Fibroblast of skin of left quadriceps (primary cell): ENCODE results near the gene RAB30.

ENCODE experiments used
- DNase-seq, 2 experiments: peaks; one replicate each; pipeline ENCODE4 v3.0.0-alpha.2; 2013; ENCODE audit warnings: low read depth in 2 of 2

The RAB30 gene, protein sequence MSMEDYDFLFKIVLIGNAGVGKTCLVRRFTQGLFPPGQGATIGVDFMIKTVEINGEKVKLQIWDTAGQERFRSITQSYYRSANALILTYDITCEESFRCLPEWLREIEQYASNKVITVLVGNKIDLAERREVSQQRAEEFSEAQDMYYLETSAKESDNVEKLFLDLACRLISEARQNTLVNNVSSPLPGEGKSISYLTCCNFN

DNA sequence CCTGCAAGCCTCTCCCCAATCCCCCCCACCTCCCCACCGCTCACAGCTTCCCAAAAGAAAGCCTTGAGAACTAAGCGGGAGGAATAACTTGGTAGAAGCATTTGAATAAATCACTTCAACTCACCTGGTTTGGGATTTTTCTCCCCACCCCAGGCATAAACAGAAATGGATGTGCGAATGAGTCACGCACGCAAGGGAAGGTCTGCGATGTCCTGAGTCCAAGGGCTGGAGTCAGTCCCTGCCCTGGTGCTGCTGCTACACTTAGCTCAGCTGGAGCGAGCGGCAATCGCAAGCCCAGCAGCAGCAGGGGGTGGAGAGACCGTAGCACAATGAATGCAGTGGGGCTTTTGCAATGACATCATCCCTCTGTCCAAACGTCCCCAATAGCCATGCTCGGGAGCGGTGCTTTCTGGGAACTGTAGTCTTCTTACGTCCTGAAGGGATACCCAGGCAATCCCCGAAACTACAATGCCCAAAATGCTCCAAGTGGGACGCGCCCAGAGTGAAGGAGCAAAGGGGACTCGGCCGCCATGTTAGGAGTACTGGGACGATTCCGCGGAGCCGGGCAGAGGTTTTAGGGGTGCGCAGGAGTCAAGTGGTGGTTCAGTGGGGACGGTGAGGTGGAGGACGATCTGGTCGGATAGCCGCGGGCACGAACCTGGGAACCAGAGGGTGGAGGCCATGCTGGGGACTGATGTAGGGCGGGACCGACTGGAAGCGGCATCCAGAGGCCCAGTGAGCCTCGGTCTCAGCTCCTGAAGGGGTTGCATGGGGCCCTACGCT, at the start of gene RAB30:
Gene RAB30 (minus strand): TSS at position 331 of the 783 bp plus-strand sequence. CDS start 74,581 bp downstream, outside the sequence.
- DNase-seq = peak; percentile 99

DNA sequence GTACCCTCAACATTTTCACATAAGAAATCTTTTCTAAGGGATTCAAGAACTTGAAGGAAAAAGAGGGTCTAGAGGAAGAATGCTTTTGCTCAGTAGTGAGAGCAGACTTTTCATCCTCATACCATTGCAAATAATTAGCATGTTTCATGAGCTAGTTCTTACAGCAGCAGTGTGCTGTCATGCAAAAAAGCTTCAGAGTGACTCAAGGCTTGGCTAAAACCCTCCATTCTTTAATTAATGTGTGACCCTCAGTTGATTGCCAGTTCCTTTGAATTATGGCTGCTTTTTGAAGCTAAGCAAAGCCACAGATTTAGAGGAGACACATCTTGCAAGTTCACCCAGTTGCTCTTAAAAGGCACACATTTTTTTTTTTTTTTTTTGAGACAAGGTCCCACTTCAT, 48.6 kb upstream of the RAB30 start:
- peak in 1 of 2 experiments; percentile 9 for DNase-seq

DNA sequence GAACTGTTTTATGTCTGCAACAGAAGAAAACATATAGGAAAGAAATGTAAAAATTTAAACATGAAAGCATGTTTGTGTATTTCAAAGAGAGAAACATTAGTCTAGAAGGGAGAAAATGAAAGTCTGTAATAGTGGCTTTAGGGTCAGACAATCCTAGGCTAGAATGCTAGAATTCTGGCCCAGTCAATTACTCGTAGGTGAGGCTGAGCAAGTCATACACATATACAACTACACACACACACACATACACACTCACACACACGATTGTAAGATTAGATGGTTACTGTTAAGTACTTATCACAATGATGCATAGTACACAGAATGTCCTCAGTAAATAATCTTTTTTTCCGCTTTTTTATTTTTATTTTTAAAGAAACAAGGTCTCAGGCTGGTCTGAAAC, 47.5 kb upstream of the RAB30 start:
- no peak for DNase-seq

DNA sequence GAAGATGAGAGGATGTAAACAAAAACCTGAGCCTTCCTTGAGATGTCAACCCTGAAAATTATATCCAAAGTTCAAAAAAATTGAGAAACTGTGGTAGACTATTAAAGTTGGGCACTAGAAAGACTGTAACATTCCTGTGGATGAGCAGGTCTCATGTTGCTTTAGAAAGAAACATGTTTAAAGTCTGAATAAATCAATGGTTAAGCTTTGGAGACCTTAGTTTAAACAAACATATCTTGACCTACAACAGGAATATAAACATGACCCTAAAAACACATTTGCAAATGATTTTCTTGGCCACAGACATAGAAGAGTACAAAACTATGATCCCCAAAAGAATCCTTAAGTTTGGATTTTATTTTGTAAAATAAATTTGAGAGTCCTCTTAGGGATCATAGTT, 47.1 kb upstream of the RAB30 start:
- DNase-seq = no peak

DNA sequence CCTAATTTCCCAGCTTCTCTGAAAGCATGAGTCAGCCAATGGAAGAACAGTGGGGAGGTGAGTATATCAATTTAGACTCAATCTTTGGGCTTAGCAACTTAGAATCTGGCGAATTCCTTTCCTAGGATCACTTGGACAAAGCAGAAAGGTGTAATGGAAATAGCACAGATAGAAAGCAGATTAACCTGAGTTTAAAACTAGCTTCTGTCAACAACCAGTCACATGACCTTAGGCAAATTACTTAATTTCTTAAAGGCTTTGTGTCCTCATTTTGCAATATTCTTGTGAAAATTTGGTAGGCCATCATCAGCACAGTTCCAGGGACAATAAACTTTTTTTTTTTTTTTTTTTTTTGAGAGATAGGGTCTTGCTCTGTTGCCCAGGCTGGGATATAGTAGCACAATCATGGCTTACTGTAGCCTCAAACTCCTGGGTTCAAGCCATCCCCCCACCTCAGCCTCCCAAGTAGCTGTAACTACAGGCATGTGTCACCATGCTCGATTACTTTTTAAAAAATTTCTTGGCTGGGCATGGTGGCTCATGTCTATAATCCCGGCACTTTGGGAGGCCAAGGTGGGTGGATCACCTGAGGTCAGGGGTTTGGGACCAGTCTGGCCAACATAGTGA, 44.4 kb upstream of the RAB30 start:
- no peak for DNase-seq

DNA sequence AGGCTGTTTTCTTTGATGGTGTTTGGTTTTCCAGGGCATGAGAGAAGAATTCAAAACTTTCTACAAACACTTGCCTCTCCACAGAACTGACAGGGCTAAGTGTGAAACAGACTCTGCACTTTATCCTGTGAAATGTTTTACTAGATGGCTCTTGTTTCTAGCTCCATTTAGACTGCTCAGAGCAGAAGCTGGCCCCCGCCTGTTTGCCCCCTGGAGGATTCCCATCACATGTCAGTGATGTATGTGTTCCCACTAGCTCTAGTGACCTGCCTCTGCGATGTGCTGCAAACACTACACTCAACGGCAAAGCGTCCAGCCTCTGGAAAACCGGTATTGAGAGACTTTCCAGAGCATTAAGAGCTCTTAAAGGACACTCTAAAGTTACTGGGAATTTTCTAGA, 43.9 kb upstream of the RAB30 start:
- no peak for DNase-seq

DNA sequence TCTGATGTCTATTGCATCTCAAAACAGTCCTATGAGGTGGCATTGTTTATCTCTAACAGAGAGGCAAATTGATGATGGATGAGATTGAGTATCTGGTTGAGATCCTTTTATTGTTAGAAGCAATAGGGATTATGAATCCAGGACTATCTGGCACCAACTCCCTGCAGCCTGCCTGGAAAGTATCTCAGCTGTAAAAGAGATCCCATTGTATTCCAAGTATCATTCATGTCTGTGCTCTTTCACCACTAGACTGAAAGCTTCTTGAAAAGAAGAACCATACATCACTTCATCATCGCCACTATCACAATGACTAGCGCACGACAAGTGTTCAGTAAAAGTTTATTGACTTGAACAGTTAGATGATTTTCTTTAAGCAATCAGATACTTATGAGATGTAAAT, 43.3 kb upstream of the RAB30 start:
- no peak for DNase-seq

DNA sequence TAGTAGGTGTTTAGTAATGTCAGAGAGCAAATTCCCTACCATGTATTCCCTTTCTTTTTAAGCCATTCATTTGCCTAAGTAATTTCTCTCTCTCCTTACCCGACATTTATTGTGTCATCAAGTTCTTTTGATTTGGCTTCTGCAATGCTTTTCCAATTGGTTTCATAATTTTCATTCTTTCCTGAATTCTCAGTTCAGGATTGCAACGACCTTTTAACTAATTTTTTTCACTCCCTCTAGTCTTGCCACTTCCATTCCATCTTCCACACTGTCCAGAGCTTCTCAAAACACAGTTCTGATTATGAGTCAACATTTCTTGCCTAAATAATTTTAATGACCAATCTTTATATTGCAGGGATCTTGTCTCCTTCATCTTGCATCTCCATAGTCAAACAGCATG, 41.2 kb upstream of the RAB30 start:
- DNase-seq = no peak

DNA sequence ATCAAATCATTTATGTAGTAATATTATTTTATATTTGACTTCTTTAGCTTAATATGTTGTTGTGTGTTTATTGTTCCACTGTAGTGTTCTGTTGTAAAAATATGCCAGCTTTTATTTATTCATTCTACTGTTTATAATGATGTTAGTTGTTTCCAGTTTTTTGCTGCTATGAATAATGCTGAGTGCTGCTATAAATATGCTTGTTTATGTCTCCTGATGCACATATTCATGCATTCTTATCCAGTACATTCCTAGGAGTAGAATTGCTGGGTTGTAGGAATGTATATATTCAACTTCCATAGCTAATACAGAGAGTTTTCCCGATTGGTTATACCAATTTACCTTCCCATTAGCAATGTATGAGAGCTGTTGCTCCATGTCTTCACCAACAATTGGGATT, 33.5 kb upstream of the RAB30 start:
- no peak for DNase-seq

DNA sequence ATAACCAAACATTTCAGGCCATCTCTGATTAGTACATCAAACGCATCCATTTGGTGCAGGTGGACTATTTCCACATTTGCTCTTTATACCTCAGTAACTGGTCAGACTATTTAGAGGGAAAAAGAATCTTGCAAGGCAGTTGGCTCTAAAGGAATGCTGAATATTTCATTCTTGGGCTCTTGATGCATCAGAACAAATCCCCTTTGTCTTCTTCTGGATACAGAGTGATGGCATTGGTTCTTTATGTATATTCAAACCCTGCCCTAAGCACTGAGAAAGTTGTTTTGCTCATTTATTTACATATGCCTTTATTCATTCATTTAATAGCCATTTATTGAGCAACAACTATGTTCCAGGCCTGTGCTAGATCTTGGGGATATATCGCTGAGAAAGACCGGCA, 31.1 kb upstream of the RAB30 start:
- DNase-seq = no peak

DNA sequence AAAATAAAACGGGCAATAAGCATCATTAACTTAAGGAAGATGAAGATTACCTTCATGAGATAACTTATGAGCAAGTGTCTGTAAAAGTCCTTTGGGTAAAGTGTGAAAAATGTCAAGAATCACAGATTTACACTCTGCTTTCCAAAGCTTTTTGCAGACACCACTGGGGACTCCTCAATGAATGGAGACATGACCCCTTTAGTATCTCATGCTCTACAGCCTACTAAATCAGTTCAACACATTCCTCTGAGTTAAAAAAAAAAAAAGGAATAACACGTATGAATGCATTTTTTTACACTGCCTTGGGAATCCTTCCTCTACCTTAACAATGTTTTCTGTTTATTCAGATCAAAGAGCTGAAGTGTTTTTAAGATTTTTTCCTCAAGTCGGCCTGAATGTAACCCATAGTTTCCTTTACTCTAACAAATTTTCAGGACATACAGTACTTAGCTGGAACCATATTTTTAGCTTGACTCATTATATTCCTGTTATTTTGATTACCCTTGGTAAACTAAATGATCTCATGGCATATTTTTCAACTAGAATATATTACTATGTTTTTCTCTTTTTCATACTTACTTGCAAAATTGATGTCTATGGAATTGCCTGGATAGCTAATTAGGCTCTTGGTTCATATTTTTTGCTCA, 25.9 kb upstream of the RAB30 start:
- no peak for DNase-seq

DNA sequence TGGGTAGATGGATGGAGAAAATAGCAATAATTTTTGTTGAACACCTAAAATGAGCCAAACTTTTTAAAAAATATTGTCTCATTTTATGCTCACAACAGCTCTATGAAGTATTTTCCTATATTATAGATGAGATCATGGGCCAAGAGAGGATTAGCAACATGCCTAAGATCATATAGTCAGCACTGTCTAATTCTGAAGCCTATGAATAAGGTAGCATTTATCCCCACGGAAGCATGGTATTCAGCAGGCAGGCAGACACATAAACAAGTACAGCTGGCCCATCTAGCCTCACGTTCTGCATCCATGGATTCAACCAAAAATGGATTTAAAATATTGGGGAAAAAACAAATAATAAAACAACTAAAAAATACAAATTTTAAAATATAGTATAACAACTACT, 21.9 kb upstream of the RAB30 start:
- DNase-seq = no peak

DNA sequence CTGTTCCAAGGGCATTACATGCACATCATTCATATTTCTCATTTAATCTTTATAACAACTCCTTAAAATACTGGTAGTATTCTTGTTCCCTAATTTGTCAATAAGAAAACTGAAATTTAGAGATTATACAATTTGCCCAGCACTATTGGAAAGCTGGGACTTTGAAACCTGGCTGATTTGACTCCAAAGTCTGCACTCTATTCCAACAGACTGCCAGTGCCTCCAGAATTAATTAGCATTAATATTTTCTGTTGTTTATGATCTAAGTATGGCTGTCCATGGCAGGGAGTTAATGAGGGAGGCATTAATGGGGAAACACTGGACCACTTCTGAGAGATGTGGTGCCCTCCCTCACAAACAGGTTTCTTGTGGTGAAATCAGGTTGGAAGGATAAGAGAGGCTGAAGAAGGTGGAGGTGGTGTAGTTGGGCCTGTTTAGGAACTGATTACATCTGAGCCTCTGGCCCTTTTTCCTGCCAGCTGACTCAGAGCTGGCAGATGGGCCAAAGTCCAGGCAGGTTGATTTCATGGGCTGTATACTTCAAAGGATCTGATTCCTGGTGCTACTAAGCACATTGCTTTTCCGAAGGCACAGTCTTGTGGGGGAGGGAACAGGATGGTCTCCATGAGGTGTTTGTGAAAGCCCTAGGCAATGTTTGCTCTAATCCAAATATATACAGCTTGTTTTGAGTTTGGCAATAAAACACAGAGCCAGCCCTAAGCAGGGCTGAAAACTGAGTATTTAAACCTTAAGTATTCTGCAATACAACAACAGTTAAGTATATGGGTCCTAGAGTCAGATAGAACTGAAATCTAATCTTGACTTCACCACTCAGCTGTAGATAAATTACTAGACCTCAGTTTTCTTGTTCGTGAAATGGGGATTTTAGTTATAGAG, 21.0 kb upstream of the RAB30 start:
- DNase-seq = no peak

DNA sequence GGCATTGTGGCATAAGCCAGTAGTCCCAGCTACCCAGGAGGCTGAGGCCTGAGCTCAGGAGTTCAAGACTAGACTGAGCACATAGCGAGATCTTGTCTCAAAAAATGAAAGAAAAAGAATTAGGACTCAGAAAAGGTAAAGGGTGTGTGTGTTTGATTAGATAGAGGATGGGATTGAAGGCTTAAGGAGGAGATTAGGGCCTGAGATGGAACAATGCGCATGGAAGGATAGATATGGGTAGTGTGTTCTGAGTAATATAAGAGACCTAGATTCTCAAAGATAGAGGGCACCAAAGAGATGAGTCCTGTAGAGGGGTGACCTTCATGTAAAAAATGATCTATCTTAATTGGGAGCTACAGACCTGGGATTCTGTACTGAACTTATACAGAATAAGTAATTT, 17.3 kb upstream of the RAB30 start:
- DNase-seq = no peak

DNA sequence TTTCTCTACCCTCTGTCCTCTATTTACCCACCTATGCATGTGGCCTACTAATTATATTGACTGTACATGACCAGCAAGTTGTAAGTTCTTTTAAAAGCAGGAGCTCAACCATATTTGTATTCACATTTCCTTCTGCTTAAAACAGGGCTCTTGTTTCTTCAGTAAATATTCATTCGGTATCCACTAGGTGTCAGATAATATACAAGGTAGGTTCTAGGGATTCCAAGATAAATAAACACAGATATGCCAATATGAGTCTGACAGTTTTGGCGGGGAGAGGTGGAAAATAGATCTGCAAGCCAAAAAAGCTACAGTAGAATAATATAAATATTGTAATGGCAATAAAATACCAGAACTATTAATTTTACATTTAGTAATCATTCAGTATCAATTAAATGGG, 15.3 kb upstream of the RAB30 start:
- no peak for DNase-seq

DNA sequence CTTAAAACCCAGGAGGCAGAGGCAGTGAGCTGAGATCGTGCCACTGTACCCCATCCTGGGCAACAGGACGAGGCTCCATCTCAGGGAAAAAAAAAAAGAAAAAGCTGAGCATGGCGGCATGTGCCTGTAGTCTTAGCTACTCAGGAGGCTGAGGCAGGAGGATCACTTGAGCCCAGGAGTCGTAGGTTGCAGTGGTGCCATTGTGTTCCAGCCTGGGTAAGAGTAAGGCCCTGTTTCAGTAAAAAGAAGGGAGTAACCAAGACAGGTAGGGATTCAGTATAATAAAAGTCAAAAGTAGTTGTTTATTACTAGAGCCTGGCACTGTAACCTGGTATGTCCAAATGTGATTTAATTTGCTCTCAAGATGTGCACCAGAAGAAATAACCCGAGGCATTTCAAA, 8.1 kb upstream of the RAB30 start:
- DNase-seq = no peak

DNA sequence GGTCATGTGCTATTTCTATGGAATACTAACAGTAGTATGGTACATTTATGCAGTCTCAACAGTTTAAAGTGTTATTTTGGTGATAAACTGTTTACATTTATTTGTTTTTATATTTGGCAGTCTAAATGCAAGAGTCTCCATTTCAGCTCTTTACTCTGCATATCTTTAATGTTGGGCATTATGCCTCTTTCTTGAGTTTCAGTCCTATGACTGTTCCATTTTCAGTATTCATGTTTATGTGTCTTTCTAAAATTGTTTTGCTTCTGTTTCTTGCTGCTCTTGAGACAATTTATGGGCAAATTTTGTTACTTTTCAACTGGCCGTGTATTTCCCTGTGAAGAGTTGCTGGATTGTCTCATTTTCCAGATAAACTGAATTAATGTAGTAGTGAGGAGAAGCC, 6.6 kb upstream of the RAB30 start:
- DNase-seq = no peak

DNA sequence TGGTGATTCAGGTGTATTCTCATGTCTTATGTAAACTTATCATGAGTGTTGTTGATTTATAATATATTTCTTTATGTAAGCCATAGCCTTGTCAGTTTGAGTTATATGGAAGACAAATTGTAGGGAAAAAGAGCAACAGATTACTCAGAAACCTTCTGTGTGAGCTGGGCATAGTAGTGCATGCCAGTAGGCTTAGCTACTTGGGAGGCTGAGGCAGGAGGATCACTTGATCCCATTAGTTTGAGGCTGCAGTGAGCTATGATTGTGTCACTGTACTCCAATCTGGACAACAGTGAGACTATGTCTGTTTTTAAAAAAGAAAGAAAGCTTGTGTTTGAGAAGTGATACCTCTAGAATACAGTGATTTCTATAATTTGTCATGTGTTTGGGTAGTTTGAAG, 2.2 kb upstream of the RAB30 start:
- no peak for DNase-seq

DNA sequence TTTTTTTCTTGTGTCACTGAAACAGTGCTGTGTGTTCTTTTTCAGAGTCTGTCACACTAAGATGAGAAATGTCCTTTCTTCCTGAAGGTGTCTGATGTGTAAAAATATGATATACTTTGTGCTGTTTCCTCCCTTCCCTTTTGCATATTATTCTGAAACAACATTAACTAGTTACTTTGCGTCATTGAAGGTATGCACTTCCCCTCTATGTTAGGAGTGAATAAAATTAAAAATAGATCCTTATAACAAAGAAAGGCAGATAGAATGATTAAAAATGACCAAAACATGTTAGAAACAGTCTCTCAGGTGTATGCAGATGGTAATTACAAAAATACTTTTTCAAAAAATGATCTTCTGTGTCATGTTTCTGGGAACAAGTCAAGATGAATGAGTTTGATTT, 1.6 kb upstream of the RAB30 start:
- no peak for DNase-seq

DNA sequence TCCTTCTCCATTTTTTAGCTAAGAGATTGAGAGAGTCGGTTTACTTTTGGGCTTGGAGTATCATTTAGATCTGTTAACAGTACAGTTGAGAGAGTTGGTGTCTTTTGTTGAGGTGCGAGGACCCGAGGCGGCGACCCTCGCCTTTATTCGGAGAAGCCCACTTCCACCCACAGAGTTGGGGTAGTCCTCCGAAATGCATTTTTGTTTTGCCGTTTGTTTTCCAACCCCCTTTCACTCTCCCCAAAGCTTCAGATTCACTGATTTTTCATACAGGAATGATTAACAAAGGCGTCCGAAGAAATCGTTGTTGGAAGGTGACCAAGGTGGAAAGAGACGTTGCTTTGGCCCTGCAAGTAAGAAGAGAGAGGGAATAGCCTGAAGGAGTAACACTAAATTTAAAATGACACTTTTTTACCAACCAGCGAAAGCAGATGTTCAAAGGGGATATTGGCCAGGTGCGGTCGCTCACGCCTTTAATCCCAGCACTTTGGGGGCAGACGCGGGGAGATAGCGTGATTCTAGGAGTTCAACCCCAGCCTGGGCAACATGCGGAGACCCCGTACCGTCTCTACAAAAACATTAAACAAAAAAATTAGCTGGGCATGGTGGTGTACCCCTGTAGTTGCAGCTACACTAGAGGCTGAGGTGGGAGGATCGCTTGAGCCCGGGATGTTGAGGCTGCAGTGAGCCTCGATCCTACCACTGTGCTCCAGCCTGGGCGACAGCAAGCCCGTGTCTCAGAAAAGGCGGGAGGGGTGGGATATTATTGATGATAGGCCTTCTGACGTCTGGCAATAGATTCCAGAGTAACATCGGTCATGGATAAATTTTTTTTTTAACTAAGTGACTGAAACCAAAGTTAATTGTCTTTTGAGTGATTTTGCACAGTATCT, 899 bp upstream of the RAB30 start:
- DNase-seq = no peak
